ENCODE data around the gene FBH1.

DNA sequence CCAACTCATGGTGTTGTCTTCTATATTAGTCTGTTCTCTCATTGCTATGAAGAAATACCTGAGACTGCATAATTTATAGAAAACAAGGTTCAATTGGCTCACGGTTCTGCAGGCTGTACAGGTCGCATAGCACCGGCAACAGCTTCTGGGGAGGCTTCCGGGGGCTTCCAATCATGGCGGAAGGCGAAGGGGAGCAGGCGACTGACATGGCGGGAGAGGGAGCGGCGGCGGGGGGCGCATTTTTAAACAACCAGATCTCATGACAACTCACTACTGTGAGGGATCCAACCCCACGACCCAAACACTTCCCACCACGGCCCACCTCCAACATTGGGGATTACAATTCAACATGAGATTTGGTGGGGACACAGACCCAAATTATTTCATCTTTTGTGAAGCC lies 48.1 kb upstream of the FBH1 start:
- TF ChIP-seq, protein P1, sequence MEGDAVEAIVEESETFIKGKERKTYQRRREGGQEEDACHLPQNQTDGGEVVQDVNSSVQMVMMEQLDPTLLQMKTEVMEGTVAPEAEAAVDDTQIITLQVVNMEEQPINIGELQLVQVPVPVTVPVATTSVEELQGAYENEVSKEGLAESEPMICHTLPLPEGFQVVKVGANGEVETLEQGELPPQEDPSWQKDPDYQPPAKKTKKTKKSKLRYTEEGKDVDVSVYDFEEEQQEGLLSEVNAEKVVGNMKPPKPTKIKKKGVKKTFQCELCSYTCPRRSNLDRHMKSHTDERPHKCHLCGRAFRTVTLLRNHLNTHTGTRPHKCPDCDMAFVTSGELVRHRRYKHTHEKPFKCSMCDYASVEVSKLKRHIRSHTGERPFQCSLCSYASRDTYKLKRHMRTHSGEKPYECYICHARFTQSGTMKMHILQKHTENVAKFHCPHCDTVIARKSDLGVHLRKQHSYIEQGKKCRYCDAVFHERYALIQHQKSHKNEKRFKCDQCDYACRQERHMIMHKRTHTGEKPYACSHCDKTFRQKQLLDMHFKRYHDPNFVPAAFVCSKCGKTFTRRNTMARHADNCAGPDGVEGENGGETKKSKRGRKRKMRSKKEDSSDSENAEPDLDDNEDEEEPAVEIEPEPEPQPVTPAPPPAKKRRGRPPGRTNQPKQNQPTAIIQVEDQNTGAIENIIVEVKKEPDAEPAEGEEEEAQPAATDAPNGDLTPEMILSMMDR (IDR thresholded peaks at IDR 0.05): no peak
- TF ChIP-seq EZH2 (IDR thresholded peaks at IDR 0.05): no peak

Measured in neural progenitor cell (in vitro differentiated cells).